ENCODE results near the gene DNHD1. TPM values are rescaled to one million over a fixed set of nuclear protein-coding genes. Genes with fewer than 3 reads are reported as not detected.

Gene DNHD1
- total and polyA plus RNA-seq, 2 of the 4 experiments (the other 2 are of a cell fraction), result 1.8 to 3.6 TPM

GRCh38 chr11:6516865-6517264 is 19.8 kb downstream of the DNHD1 start:
- Histone ChIP-seq H2AK5ac (ENCODE audit: low read depth, low read length) (no peak overlapping the region), H2BK20ac (ENCODE audit: low read depth, low read length) (no peak overlapping the region), H3K9me1 (ENCODE audit: insufficient read depth, low read length) (peaks cover 6% of the 10 kb centered on the region; the same call in 1 of the 2 replicates), H2AK9ac (replicated peaks; ENCODE audit: low read depth, low read length, poor library complexity) (no peak overlapping the region), H2BK15ac (ENCODE audit: low read depth, low read length) (no peak overlapping the region), H2AFZ (replicated peaks; ENCODE audit: low read length, poor library complexity) (no peak overlapping the region), H3K4me1 (ENCODE audit: control insufficient read depth, insufficient read depth, low read length) (no peaks in the 10 kb centered on the region), H3K4ac (ENCODE audit: low read depth, low read length) (no peak overlapping the region), H4K91ac (ENCODE audit: insufficient read depth, low read depth, low read length) (no peak overlapping the region), H3K9ac (ENCODE audit: low read depth, low read length) (no peak overlapping the region), H3K14ac (replicated peaks; ENCODE audit: low read depth, low read length) (no peak overlapping the region), H4K20me1 (ENCODE audit: insufficient read depth, low read length) (no peaks in the 10 kb centered on the region), H2BK120ac (ENCODE audit: low read depth, low read length) (no peak overlapping the region), H3K56ac (ENCODE audit: extremely low read depth, insufficient read depth, low read length) (no peak overlapping the region), H3K4me3 (ENCODE audit: insufficient read depth, low read depth, low read length) (no peak overlapping the region), H3K23ac (ENCODE audit: low read depth, low read length) (no peak overlapping the region), H3K36me3 (ENCODE audit: control insufficient read depth, insufficient read depth, low read length) (peaks cover 5% of the 10 kb centered on the region), H3K27me3 (ENCODE audit: control insufficient read depth, insufficient read depth, low read length) (no peaks in the 10 kb centered on the region), H3K27ac (ENCODE audit: insufficient read depth, low read length) (no peak overlapping the region), H4K5ac (ENCODE audit: low read depth, low read length) (no peak overlapping the region), H3K18ac (ENCODE audit: low read depth, low read length) (no peak overlapping the region), H2BK5ac (ENCODE audit: low read depth, low read length, poor library complexity, severe bottlenecking) (no peak overlapping the region), H3K4me2 (ENCODE audit: low read depth, low read length) (no peak overlapping the region), H3K9me3 (ENCODE audit: control insufficient read depth, insufficient read depth, low read length) (no peaks in the 10 kb centered on the region), H3K79me1 (ENCODE audit: low read depth in 1 of 2, low read length in 2 of 2) (no peaks in the 10 kb centered on the region), H4K8ac (ENCODE audit: low read depth in 2 of 2, low read length in 2 of 2) (no peak overlapping the region)
- ATAC-seq (ENCODE audit: low read depth) (no peak), DNase-seq (no peak)
- intact Hi-C loops (cut with micrococcal nuclease) (no loop called here), dilution Hi-C loops (cut with HindIII; ENCODE audit: low sequenced_read_pairs, unreplicated experiment) (no loop called here), in situ Hi-C loops (cut with MboI; ENCODE audit: low sequenced_read_pairs) (no loop called here)
- BruUV-seq (replicated peaks), result no TSS peak
- TF ChIP-seq RAD21 (IDR thresholded peaks at IDR 0.05; ENCODE audit: low read length) (no peak), NFE2L2 (IDR thresholded peaks at IDR 0.05; ENCODE audit: low read depth, low read length) (no peak), CEBPB (IDR thresholded peaks at IDR 0.05; ENCODE audit: low read depth, low read length) (no peak), MAZ (IDR thresholded peaks at IDR 0.05; ENCODE audit: borderline replicate concordance, low read depth, low read length) (no peak), MXI1 (IDR thresholded peaks at IDR 0.05; ENCODE audit: borderline replicate concordance, low read depth, low read length) (no peak), CTCF (conservative IDR thresholded peaks at IDR 0.05; ENCODE audit: low read depth, low read length) (no peak), RCOR1 (IDR thresholded peaks at IDR 0.05; ENCODE audit: insufficient replicate concordance, low read length) (no peak), RFX5 (IDR thresholded peaks at IDR 0.05; ENCODE audit: low read depth, low read length) (no peak), SMC3 (IDR thresholded peaks at IDR 0.05; ENCODE audit: low read depth, low read length) (no peak), BHLHE40 (IDR thresholded peaks at IDR 0.05; ENCODE audit: low read depth, low read length) (no peak), FOS (IDR thresholded peaks at IDR 0.05; ENCODE audit: low read depth, low read length) (no peak), USF2 (IDR thresholded peaks at IDR 0.05; ENCODE audit: low read depth, low read length) (no peak), ELK1 (IDR thresholded peaks at IDR 0.05; ENCODE audit: borderline replicate concordance, low read depth, low read length) (no peak)
- ChIA-PET POLR2A (ENCODE audit: unreplicated experiment) (no interaction called here), CTCF (interaction anchor here (1.4 kb wide), 1 partner anchor 14 kb away, joined by 3 read pairs; no protein-coding TSS in a partner anchor)
